GM23338 (cell line): ENCODE results near the gene SERPING1. TPM values are rescaled to one million over a fixed set of nuclear protein-coding genes. Genes with fewer than 3 reads are reported as not detected.

Source experiments
- ATAC-seq: fragments of 200-7000 bp; cut with Tn5 transposase; 3 replicates; pipeline ENCODE4 v1.9.1; 2020
- DNase-seq: peaks from one replicate; pipeline ENCODE4 v3.0.0-alpha.2; 2015; ENCODE audit warnings: low spot score
- H2AFZ ChIP-seq: fragments of 200-600 bp; sonication (generic); 2 replicates; pipeline ENCODE4 v1.8.0; 2016; ENCODE audit warnings: antibody characterized with exemption, mild to moderate bottlenecking, moderate library complexity
- H3F3A ChIP-seq: fragments of 200-600 bp; sonication (generic); replicated peaks from 2 replicates; pipeline ENCODE4 v1.8.0; 2017; ENCODE audit warnings: antibody characterized with exemption, mixed run types, low read depth
- H3K27ac ChIP-seq: fragments of 200-600 bp; sonication (generic); 2 replicates; pipeline ENCODE4 v1.6.1; 2016; ENCODE audit warnings: low read depth
- H3K27me3 ChIP-seq: fragments of 200-600 bp; sonication (generic); 2 replicates; pipeline ENCODE4 v1.8.0; 2016; ENCODE audit warnings: mild to moderate bottlenecking, mixed run types, moderate library complexity; ENCODE audit not compliant: insufficient read depth
- H3K36me3 ChIP-seq: fragments of 200-600 bp; sonication (generic); 2 replicates; pipeline ENCODE4 v1.8.0; 2016; ENCODE audit warnings: mild to moderate bottlenecking; ENCODE audit not compliant: insufficient read depth
- H3K4me1 ChIP-seq: fragments of 200-600 bp; sonication (generic); 2 replicates; pipeline ENCODE4 v1.8.0; 2016; ENCODE audit warnings: mild to moderate bottlenecking, moderate library complexity; ENCODE audit not compliant: insufficient read depth
- H3K4me2 ChIP-seq: fragments of 200-600 bp; sonication (generic); 2 replicates; pipeline ENCODE4 v1.7.1; 2017; ENCODE audit warnings: mixed run types
- H3K4me3 ChIP-seq: fragments of 200-600 bp; sonication (generic); 2 replicates; pipeline ENCODE4 v1.6.1; 2016; ENCODE audit warnings: mixed run types
- H3K79me2 ChIP-seq: fragments of 200-600 bp; sonication (generic); replicated peaks from 2 replicates; pipeline ENCODE4 v1.8.0; 2017; ENCODE audit warnings: mild to moderate bottlenecking; ENCODE audit not compliant: insufficient read depth
- H3K9me2 ChIP-seq: fragments of 200-600 bp; sonication (generic); 2 replicates; pipeline ENCODE4 v1.8.0; 2017; ENCODE audit not compliant: insufficient read depth
- H4K20me1 ChIP-seq: fragments of 200-600 bp; sonication (generic); replicated peaks from 2 replicates; pipeline ENCODE4 v1.8.0; 2017; ENCODE audit warnings: mild to moderate bottlenecking; ENCODE audit not compliant: insufficient read depth
- H3K27ac Mint-ChIP-seq: 2 replicates; pipeline ENCODE4 v1.8.0; 2020; ENCODE audit warnings: inconsistent platforms, mild to moderate bottlenecking, moderate library complexity, mixed read lengths
- H3K27me3 Mint-ChIP-seq: 3 replicates; pipeline ENCODE4 v1.8.0; 2022; ENCODE audit warnings: low read depth, mild to moderate bottlenecking, moderate library complexity, mixed read lengths, inconsistent platforms; ENCODE audit not compliant: insufficient read depth, poor library complexity
- H3K36me3 Mint-ChIP-seq: 3 replicates; pipeline ENCODE4 v1.8.0; 2021; ENCODE audit warnings: low read depth, mild to moderate bottlenecking, inconsistent platforms, moderate library complexity, mixed read lengths
- H3K4me1 Mint-ChIP-seq: 3 replicates; pipeline ENCODE4 v1.8.0; 2020; ENCODE audit warnings: mild to moderate bottlenecking, inconsistent platforms, mixed read lengths
- H3K4me3 Mint-ChIP-seq: 3 replicates; pipeline ENCODE4 v1.8.0; 2021; ENCODE audit warnings: moderate library complexity, mild to moderate bottlenecking, inconsistent platforms, mixed read lengths
- H3K9me3 Mint-ChIP-seq: 3 replicates; pipeline ENCODE4 v1.8.0; 2020; ENCODE audit warnings: moderate library complexity, mild to moderate bottlenecking, inconsistent platforms, mixed read lengths
- CREB1 ChIP-seq: fragments of 250-450 bp; sonication (Bioruptor Pico); IDR thresholded peaks from 2 replicates; pipeline ENCODE4 v1.5.0; 2020; ENCODE audit warnings: low read depth, mild to moderate bottlenecking, moderate library complexity
- CTCF ChIP-seq, 2 experiments: fragments of 200-600 bp in 1 of 2; sonication (generic) in 1 of 2; conservative IDR thresholded peaks; 2 replicates each; pipeline versions ENCODE4 v1.5.1 to v1.6.1; 2016 to 2017; ENCODE audit warnings: antibody characterized with exemption in 2 of 2, low read depth in 2 of 2, mild to moderate bottlenecking in 2 of 2, moderate library complexity in 1 of 2
- ETS1 ChIP-seq: IDR thresholded peaks from 2 replicates; pipeline ENCODE4 v1.6.1; 2016; ENCODE audit warnings: antibody characterized with exemption
- EZH2 ChIP-seq: fragments of 200-600 bp; sonication (generic); IDR thresholded peaks from one replicate; pipeline ENCODE4 v1.8.0; 2017; ENCODE audit warnings: antibody characterized with exemption, mild to moderate bottlenecking, low read depth; ENCODE audit not compliant: unreplicated experiment
- JUNB ChIP-seq: IDR thresholded peaks from one replicate; pipeline ENCODE4 v1.6.1; 2016; ENCODE audit warnings: antibody characterized with exemption; ENCODE audit not compliant: unreplicated experiment
- POLR2AphosphoS5 ChIP-seq: IDR thresholded peaks from 2 replicates; pipeline ENCODE4 v1.6.1; 2016; ENCODE audit warnings: antibody characterized with exemption, low read depth
- REST ChIP-seq: IDR thresholded peaks from one replicate; pipeline ENCODE4 v1.6.1; 2018; ENCODE audit warnings: antibody characterized with exemption; ENCODE audit not compliant: unreplicated experiment
- STAT1 ChIP-seq: IDR thresholded peaks from one replicate; pipeline ENCODE4 v1.6.1; 2016; ENCODE audit warnings: antibody characterized with exemption; ENCODE audit not compliant: unreplicated experiment
- ZNF114 ChIP-seq: fragments of 250-450 bp; sonication (Bioruptor Pico); IDR thresholded peaks from 2 replicates; pipeline ENCODE4 v1.5.0; 2020; ENCODE audit warnings: mild to moderate bottlenecking, moderate library complexity
- ZNF331 ChIP-seq: fragments of 250-450 bp; sonication (Bioruptor Pico); IDR thresholded peaks from 2 replicates; pipeline ENCODE4 v1.5.0; 2020; ENCODE audit warnings: low read depth, mild to moderate bottlenecking, moderate library complexity
- ZNF462 ChIP-seq: fragments of 250-450 bp; sonication (Bioruptor Pico); IDR thresholded peaks from 2 replicates; pipeline ENCODE4 v1.5.0; 2020; ENCODE audit warnings: mild to moderate bottlenecking, moderate library complexity
- polyA plus RNA-seq: library from polyadenylated mRNA; unstranded; fragments of >200 nt; fragmentation: Nextera tagmentation; extraction: Ambion mirVana; gene quantifications from 2 replicates; pipeline ENCODE4 v1.2.1, GENCODE V29; 2016
- total RNA-seq: library from RNA; depleted of rRNA; stranded (reverse); fragments of >200 nt; shearing (Covaris generic); gene quantifications from 2 replicates; pipeline ENCODE4 v1.2.3, GENCODE V29; 2014

Gene SERPING1
- total and polyA plus RNA-seq, 2 experiments from 2014 or later, result 42.3 to 54.7 TPM

GRCh38 chr11:57588046-57588710, 9.3 kb upstream of the SERPING1 start:
- no peaks in the 10 kb centered on the region for H4K20me1 ChIP-seq
- no peak overlapping the region for H3K4me3 ChIP-seq
- no peak for ATAC-seq
- H3K27me3 Mint-ChIP-seq, result peaks cover 8% of the 10 kb centered on the region
- H3K4me2 ChIP-seq, result no peak overlapping the region
- no peak for TF ChIP-seq POLR2AphosphoS5
- no peak for TF ChIP-seq REST
- no peak for TF ChIP-seq ETS1
- TF ChIP-seq ZNF331, result no peak
- no peak for TF ChIP-seq CTCF (conservative IDR thresholded peaks at IDR 0.05; ENCODE audit: low read depth in 2 of 2)
- no peak for TF ChIP-seq STAT1
- TF ChIP-seq JUNB, result no peak
- no peak for TF ChIP-seq EZH2
- TF ChIP-seq CREB1 (CRISPR knock-in tag), result no peak
- no peak for TF ChIP-seq ZNF462 (CRISPR knock-in tag)
- no peak for TF ChIP-seq ZNF114 (CRISPR knock-in tag)
- H3K4me3 Mint-ChIP-seq, result no peak overlapping the region
- H3K9me3 Mint-ChIP-seq, result peaks cover 3% of the 10 kb centered on the region; the same call in 1 of the 3 replicates
- no peaks in the 10 kb centered on the region for H3F3A ChIP-seq
- H3K36me3 Mint-ChIP-seq, result no peaks in the 10 kb centered on the region
- H3K4me1 Mint-ChIP-seq, result peaks cover 12% of the 10 kb centered on the region
- no peak overlapping the region for H3K27ac Mint-ChIP-seq
- H3K36me3 ChIP-seq, result no peaks in the 10 kb centered on the region
- H2AFZ ChIP-seq, result no peak overlapping the region
- no peaks in the 10 kb centered on the region for H3K9me2 ChIP-seq
- no peaks in the 10 kb centered on the region for H3K27me3 ChIP-seq
- H3K4me1 ChIP-seq, result 0 out of 2 replicates have a peak, but pooled peaks cover 6% of the 10 kb centered on the region
- DNase-seq, result no peak
- no peak overlapping the region for H3K27ac ChIP-seq
- H3K79me2 ChIP-seq, result no peaks in the 10 kb centered on the region
